Measurements from ENCODE around the gene GNG12.
"Not testable (repeated sequence)": the region's sequence is repeated elsewhere in the genome, so short reads cannot be mapped to it uniquely, and the experiment has no call there.

Gene GNG12

GRCh38 chr1:67676287-67676686 lies 157.0 kb downstream of the GNG12 start:
- no peak for DNase-seq

- DNase-seq, result no peak
These were observed 157.5 kb downstream of the GNG12 start for GRCh38 chr1:67675800-67676199.

- DNase-seq, result peak; percentile 55
These were observed 158.8 kb downstream of the GNG12 start for GRCh38 chr1:67674260-67675011.

- DNase-seq, result no peak
These were observed 159.6 kb downstream of the GNG12 start for GRCh38 chr1:67673468-67674201.

GRCh38 chr1:67672260-67672803 lies 160.9 kb downstream of the GNG12 start:
- no peak for DNase-seq

- DNase-seq, result no peak
These were observed 164.6 kb downstream of the GNG12 start for GRCh38 chr1:67668660-67669059.

GRCh38 chr1:67666636-67667035 lies 166.6 kb downstream of the GNG12 start:
- DNase-seq, result no peak

- DNase-seq, result not testable (repeated sequence)
These were observed 168.0 kb downstream of the GNG12 start for GRCh38 chr1:67665307-67665706.

GRCh38 chr1:67664048-67664447 lies 169.2 kb downstream of the GNG12 start:
- DNase-seq, result no peak

GRCh38 chr1:67662884-67663283 lies 170.4 kb downstream of the GNG12 start:
- DNase-seq, result no peak

GRCh38 chr1:67659229-67659628 lies 174.0 kb downstream of the GNG12 start:
- no peak for DNase-seq

- DNase-seq, result not testable (repeated sequence)
These were observed 176.1 kb downstream of the GNG12 start for GRCh38 chr1:67657152-67657551.

- DNase-seq, result no peak
These were observed 177.7 kb downstream of the GNG12 start for GRCh38 chr1:67655581-67655980.

- no peak for DNase-seq
These were observed 180.0 kb downstream of the GNG12 start for GRCh38 chr1:67653304-67653703.

GRCh38 chr1:67652800-67653199 lies 180.5 kb downstream of the GNG12 start:
- no peak for DNase-seq

All from CD4-positive, alpha-beta T cell treated with Interferon gamma for 1 hour (primary cell).